Activated CD4-positive, alpha-beta T cell treated with anti-CD3 and anti-CD28 coated beads, Interleukin-2, amount 50 U/mL, for 1 hour (primary cell): ENCODE measurements around the gene STAM2.
"Not testable (repeated sequence)": the region's sequence is repeated elsewhere in the genome, so short reads cannot be mapped to it uniquely, and the experiment has no call there.

Experiments
- DNase-seq: peaks from one replicate; pipeline ENCODE4 v3.0.0-alpha.2; 2020

Gene STAM2

DNA sequence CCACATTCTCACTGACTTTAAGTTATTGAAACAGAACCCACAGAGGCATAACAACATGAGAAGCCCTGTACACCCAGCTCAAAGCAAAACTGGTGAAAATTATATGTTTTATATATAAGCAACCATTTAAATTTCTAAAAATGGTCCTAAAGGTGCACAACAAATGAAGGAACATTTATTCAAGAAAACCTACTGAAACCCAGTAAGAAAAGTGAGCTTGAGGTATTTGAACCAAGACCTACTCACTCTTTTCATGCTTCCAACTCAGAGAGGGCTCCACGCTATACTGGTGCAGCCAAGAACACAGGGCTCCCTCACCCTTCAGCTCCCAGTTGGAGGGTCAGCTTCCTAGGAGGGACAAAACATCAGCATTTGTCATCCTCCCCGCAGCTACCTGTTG is 74.6 kb downstream of the STAM2 start:
- no peak for DNase-seq

DNA sequence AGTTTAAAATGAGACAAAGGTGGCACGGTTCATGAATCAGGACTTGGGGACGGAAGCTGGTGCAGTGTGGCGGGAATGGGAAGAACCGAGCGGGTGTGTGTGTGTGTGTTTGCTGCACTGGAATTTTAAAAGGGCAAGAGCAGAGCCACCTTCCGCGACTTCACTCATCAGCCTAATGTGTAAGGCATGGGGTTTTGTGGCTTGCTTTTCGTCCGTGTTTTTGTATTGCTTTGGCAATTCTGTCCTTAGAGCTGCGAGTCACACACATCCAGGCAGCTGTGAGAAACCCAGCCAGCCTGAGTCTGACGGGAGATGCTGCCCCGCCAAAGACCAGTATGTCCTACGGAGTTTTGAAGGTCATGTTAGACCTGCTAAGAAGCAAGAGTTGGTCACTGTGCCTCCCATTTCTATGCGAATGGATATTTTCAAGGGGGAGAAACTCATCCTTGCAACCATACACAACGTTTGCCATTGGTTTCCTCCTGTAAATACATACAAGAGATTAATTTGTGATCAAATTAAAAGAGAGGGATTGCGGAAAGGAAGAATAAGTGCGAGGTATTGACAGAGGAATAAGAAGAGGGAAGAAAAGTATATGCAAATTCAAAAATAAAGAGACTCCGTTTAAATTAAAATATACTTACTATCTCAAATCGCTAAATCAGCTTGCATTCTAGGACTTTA is 76.1 kb downstream of the STAM2 start:
- DNase-seq, result no peak

DNA sequence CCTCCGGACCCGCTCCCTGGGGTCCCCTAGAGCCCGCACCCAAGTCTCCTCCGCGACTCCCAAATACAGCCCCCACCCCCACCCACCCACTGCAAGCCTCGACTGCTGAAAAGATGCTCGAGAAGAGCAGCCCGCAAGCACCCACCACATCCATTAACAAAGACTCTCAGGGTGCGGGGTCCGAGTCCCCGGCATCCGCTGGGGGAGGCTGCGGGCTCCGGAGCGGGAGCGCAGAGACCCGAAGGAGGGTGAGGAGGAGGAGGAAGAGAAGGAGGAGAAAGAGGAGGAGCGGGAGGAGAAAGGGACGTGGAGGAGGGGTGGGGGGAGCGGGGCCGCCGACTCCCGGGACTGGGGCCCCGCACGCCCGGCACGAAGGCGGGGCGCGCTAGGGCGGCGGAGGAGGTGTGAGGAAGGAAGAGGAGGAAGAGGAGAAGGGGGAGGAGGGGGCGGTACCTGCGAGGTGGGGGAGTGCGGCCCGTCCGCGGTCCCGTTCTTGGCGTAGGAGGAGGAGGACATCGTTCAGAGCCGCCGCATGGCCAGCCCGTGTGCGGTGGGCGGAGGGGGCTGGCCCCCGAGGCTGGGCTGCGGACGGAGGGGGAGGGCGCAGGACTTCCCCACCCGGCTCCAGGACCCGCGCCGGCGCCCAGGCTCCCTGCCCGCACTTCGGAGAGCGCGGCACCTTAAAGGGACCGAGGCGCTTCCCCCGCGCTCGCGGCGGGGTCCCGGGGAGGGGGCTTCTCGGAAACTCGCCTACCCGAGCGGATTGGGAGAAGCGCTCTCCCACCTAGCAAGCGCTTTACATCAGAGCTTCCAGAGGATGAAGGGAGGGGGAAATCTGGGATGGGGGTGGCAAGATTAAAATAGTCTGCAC is 76.8 kb downstream of the STAM2 start, which contains the start of gene CACNB4:
Gene CACNB4 (minus strand): TSS at position 549 of the 871 bp plus-strand sequence.
- no peak for DNase-seq

DNA sequence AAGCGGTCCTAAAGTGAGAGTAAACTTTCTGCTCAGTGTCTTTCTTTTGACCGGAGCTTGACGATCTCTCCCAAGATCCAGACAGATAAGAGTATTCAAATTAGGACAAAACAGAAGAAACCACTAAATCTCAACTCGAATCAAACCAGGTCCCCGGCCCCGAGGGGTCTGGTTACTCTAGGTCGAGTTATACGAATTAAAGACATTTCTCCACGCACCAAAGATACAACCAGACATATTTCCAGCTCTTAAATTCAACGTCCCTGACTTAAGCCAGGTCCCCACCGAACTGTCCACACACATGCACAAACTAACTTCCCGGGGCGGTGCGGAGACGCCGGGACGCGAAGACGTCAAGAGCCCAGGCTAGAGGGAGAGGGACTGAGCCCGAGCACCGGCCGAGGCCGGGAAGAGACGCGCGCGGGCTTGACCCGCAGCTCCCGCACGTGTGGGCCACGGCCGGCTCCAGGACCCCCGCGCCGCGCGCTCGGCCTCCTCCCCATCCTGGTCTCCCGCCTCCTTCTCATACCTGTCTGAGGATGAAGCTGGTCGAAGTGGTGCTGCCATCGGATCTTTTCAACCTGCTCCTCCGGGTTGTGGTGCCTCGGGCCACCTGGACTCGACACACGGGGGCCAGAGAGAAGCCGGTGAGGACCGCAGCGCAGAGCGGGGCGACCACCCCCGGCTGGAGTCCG is 77.6 kb downstream of the STAM2 start:
- no peak for DNase-seq

DNA sequence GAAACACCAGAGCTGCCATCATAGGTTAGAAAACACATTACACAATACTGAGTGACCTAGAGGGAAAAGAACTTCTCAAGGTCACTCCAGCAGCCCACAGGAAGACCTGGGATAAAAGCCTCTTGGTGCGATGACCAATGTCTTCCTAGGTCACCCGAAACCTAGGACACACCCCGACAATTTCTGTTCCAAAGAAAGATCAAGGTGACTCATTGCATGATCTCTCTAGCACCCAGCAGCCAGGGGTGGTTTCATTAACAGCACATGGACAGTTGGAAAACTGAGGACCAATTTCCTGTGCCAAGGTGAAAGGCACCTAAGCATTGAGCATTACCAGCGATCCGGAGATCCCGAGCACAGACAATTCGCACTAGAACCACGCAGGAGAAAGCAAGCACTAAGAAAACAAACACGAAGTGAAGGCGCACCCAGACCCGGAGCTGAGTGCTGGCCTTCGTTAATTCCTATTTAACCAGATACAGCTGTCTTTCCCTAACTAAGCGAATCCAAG is 78.2 kb downstream of the STAM2 start:
- no peak for DNase-seq

DNA sequence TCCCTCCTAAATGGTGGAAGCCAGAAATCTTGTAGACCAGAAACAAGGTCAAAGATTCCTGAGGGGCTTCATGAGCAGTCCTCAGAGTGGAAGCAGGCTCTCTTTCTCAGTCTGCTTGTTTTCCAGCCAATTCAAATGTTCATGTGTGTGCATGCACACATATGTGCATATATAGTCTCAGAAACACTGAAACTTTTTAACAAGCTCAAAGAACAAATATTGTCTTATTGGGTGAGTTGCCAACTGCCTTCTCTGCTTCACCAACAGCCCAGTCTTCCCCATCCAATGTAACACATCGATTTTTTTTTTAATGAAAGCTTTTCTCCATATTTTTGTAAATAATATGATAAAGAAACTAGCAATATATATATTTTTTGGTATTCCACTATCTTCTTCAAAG is 80.4 kb downstream of the STAM2 start:
- DNase-seq, result no peak

DNA sequence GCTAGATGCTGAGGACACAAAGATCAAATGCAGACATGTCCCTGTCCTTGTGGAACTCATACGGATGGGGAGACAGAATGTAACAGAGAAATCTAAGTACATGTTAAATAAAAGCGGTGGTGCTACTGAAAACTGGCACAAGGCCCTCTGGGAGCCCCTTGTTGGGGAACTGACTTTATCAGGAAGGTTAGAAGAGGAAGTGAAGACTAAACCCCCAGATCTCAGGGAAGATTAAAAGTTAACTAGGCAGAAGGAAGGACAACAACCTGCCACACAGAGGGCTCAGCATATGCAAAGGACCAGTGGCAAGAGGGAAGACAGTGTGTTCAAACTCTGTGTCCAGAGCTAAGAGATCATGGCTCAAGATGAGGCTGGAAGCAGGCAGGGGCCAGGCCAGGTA is 81.5 kb downstream of the STAM2 start:
- no peak for DNase-seq

DNA sequence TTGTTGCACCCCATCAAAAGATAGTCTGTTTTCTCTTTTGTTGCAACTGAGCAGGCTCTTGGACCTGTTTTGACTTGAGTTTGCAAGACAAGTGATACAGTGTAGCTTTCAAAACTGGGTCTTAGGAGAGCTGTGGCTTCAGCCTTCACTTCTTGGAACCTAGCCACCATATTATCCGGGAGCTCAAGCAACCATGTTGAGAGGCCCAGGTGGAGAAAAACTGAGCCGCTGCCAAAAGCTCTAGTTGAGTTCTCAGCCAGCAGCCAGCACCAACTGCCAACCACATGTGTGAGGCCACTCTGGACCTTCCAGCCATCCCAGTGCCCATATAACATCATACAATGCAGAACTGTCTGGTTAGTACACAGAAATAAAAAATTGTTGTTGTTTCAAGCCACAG is 82.1 kb downstream of the STAM2 start:
- no peak for DNase-seq

DNA sequence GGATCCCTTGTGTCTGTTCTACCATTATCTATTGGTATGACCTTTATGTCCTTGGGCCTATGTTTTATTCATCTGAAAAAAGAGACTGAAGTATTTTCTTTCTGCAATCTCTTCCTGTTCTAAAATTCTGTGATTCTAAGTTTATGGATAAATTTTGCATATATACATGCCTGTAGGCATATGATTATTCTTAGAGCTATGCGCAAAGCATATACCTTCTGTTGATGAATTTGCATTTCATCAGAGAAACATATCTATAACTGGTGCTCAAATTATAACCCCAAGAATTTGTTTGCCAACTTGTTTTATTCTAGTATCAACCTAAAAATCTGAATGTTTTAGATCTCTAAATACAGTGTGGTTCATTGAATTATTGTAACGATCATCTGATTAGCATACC is 83.5 kb downstream of the STAM2 start:
- no peak for DNase-seq

DNA sequence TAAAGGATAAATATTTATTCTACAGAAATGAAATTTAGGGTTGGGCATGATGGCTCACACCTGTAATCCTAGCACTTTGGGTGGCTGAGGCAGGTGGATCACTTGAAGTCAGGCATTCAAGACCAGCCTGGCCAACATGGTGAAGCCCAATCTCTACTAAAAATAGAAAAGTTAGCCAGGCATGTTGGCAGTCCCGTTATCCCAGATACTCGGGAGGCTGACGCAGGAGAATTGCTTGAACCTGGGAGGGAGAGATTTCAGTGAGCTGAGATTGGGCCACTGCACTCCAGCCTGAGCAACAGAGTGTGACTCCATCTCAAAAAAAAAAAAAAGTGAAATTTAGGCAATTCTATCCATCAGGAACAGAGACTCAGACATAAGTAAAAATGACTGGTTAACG is 84.8 kb downstream of the STAM2 start:
- DNase-seq, result not testable (repeated sequence)

DNA sequence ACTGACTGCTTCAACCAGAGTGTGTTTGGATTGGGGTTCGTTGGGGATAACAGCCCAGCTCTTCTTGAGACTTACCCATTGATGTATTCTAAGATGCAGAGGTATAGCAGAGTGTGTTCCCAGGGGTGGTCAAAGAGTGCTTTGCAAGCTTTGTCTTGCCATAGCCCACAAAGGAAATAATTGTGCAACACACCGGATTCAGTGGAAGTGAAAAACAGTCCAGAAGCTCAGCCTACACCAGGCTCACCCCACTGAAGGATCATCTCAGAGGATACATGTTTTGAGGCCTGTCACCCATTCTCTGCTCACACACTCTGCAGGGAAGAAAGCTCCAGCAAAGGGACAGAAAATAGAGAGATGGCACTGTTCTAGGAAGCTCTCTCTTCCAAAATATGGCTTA is 86.3 kb downstream of the STAM2 start:
- DNase-seq, result no peak

DNA sequence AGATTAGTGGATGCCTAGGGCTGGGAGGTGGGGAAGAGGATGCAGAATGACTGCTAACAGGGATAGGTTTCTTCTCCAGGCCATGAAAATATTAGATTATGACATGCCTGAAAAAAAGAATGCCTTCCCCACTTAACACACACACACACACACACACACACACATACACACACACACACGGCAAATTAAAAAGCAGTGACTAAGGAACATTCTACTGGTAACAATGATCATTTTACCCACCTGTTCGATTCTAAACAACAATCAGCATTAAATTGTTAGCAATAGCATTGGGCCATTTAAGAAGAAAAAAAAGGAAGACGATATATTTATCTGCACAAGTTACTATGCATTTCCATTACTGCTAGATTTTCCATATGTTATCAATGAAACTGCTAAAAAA is 87.6 kb downstream of the STAM2 start:
- no peak for DNase-seq

DNA sequence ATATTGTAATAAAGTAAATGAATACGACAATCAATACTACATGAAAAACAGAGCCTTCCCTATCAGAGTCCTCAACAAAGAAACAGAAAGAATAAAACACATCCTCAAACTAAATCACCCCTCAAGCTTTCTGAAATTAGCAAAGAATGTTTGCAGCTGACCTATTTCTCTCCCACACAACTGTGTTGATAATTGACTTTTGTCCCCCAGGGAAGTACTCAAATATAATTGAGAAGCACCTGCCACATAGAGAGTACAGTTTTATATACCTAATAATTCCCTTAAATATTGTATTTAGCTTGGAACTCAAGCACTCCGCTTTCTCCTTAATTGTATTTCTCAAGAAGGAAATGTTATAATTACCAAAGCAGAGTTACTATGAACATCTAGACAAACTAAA is 89.3 kb downstream of the STAM2 start:
- DNase-seq, result no peak

DNA sequence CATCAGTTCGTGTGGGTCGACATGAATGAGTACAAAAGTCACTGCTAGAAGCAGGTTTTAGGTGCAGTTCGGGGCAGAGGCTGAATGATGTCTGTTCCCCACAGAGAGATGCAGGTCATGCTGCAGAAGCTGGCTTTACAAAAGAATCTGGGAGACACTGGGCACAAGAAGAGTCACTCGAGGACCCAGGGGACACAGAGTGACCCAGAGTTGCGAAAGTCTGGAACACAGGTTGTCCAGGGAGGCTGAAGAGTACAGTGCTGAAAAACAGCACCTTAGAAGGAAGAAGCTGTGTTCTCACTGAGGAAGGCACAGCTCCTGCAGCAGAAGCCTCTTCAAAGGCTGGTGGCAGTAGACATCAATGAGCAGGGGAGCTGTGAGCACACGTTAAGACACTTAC is 91.5 kb downstream of the STAM2 start:
- DNase-seq, result no peak

DNA sequence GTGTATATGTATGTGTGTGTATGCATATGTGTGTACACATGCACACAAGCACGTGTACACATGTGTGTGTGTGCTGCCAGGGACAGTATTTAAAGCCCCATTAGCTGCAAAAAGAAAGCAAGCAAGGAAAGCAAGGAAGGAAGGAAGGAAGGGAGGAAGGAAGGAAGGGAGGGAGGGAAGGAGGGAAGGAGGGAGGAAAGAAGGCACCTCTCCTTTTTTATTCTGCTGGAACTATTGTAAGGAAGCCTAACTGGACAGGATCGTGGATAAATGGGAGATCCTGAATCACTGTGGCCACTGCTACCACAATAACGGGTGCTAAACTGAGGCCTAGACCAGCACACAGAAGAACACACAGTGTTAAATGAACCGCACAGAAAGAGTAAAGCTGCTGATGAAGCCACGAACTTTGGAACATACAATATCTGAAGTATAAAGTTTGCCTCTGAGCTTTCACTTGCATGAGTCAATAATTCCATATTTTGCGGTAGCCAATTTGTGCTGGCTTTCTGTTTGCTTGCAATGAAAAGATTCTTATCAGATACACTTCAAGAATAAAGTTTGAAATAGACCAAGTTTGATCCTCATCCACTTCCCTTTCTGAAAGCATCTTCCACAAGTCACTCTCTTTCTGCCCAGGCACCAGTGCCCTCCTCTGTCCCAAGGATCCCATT is 92.2 kb downstream of the STAM2 start:
- no peak for DNase-seq

DNA sequence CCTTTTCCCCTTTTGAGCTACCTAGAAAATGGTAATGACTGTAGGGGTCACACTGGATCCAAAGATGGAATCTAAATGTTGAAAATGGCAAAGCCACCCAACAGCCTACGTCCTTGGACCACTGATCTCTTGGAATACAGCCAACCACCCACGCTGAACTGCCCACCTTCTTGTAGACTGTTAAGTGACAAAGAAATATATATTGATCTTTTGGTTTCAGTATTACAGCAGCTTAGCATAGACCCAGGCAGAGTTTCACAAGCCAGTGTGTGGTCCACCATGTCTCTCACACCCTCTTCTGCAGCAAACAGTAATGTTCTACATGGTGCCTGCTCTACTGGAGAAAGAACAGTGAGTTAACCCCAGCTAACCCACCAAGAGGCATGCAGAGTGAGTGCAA is 96.9 kb downstream of the STAM2 start:
- no peak for DNase-seq

DNA sequence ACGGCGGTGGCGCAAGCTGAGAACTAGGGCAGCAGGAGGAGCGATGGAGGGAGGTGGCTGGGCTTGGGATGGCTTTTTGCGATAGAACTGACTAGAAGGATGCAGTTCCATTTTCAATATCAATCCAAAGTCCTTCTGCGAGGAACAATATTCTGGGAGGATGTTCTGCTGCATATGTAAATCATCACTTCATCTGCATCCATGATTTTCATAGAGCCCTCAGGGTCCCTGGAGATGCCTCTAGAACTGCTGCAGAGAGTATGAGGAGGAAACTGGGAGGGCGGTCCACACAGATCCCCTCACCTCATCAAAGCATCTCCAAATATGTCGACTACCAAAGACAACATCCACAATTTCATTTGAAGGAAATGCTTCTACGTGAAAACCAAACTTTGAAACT is 97.5 kb downstream of the STAM2 start:
- no peak for DNase-seq

DNA sequence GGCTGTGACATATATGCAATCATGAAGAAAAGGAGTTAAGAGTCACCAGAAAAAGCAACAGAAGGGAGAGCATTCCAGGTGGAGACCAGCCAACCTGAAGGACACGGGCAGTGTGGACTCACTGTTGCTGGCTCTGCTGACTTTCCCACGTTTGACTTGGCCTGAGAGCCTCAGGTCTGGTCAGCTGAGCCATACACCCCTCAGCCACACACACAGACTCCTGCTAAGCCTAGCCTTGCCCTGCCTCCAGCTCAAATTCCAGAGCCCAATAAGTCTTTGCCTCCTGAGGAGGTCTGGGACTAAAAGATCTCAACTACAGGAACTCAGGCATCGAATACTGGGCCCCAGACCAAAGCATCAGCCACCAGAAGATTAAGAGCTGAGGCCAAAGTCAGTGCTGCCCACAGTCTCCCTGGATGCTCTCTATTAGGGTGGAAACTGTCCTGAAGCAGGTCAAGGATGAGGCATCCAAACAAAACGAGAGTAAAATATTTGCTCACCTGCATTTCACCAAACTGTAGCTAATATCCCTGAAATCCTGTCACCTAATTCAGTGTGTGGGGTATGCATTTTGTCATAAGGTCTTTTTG is 100.0 kb downstream of the STAM2 start:
- no peak for DNase-seq

DNA sequence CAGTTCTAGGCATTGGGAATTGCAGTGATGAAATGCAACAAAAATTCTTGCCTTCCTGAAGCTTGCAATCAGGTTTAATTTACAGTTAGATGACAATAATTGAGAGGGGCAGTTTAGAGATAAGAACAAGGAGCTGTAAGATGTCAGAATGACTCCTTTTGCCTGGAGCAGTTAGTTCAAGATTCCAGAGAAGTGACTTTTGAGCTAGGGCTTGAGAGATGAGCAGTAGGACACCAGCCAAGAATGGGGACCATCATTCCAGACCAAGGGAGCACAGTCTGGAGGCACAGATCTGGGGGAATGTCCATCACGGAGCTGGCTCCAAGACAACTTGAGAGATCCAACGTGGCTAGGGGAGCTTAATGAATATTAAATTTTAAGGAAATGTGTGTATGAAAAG is 103.6 kb downstream of the STAM2 start:
- no peak for DNase-seq

DNA sequence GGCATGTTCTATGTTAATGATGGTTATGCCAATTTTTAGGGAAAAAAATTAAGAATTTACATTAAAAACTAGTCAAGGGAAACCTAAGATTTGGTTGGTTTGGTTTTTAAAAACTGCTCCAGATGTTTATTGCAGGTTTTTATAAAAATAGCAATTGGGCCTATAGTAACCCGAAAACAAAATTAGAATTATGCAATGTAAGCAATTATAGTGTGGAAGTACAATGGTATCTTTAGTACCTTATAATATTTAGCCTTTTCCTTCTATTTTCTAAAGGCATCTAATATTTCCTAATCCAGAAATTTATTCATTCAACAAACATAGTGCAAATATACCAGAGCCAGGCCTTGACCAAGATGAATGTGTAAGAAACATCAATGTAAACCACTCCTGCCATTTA is 104.0 kb downstream of the STAM2 start:
- no peak for DNase-seq

DNA sequence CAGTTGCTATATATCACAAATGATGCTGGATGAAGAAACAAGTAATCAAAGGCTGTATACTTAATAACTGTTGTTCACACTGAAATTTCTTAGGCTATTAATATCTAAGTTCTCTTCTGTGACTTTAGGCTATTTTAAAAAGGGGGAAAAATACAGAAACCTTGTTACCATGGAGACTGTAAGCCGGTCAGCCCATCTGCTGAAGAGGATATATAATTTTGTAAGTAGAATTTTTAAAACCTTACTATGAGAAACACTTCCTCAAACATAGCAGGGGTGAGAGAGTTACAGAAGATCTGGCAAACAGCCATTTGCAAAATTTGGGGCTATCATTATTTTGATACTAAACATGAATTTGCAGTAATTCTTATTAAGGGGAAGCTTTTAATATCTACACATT is 104.5 kb downstream of the STAM2 start:
- no peak for DNase-seq

DNA sequence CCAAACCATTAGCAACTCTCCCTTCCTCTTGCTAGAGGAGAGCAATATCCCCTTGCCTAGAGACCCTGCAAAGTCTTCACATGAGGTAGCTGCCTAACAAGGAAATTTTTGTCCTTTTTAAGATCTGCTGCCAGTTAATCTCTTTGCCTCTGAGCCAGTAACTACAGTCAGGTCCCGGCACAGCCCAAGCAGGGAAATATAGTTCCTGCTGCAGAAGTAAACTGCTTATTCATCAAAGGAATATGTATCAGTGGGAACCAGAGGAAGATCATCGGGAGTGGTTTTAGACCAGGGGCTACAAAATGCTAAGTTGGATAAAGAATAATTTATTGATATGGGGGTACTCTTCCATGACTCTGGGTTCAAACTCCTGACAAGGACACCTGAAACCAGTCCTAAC is 107.3 kb downstream of the STAM2 start:
- DNase-seq, result no peak

DNA sequence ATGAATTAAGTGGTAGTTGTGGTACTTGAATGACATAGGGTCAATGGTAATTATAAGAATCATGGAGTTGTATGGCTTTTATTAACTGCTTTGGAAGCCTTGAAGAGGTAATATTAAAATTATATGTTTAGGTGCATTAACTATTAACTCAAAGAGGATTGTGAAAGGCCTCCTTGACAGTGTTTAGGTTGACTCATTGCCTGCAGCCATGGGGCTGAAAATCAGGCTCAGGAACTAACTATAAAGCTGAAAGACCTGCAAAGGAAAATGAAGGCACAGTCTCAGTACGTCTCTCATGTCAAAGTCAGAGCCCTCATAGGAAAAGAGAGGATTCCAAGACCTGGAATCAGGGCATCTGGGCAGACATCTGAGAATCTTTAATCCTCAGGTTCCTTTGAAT is 107.7 kb downstream of the STAM2 start:
- no peak for DNase-seq
